Measurements from ENCODE around the gene CCN2. TPM values are rescaled to one million over a fixed set of nuclear protein-coding genes. Genes with fewer than 3 reads are reported as not detected.

CCN2 gene
- total RNA-seq, 1 donor from 2014 or later, result 118 TPM

GRCh38 chr6:131914967-131915751 is 36.0 kb downstream of the CCN2 start:
- H3K27ac ChIP-seq, result no peak overlapping the region
- intact Hi-C loops (cut with DNase I), result no loop called here
- H3K9me3 ChIP-seq, result no peaks in the 10 kb centered on the region
- no peak for DNase-seq (ENCODE audit: extremely low spot score in 2 of 2)
- H3K36me3 ChIP-seq, result no peaks in the 10 kb centered on the region
- no peaks in the 10 kb centered on the region for H3K27me3 ChIP-seq
- H3K4me3 ChIP-seq, result no peak overlapping the region
- TF ChIP-seq POLR2A (IDR thresholded peaks at IDR 0.05), result no peak
- no peak for TF ChIP-seq POLR2AphosphoS5 (IDR thresholded peaks at IDR 0.05; ENCODE audit: insufficient read depth in 1 of 2, low read depth in 1 of 2)
- TF ChIP-seq CTCF (IDR thresholded peaks at IDR 0.05), result peak; percentile 17 to 60 (median 59)
- H3K4me1 ChIP-seq, result no peaks in the 10 kb centered on the region

- no peak for DNase-seq (ENCODE audit: extremely low spot score in 2 of 2)
- no peaks in the 10 kb centered on the region for H3K27me3 ChIP-seq
- intact Hi-C loops (cut with DNase I), result no loop called here
- H3K9me3 ChIP-seq, result no peaks in the 10 kb centered on the region
- no peaks in the 10 kb centered on the region for H3K36me3 ChIP-seq
- no peak overlapping the region for H3K4me3 ChIP-seq
- no peaks in the 10 kb centered on the region for H3K4me1 ChIP-seq
- no peak overlapping the region for H3K27ac ChIP-seq
- TF ChIP-seq POLR2AphosphoS5 (IDR thresholded peaks at IDR 0.05; ENCODE audit: insufficient read depth in 1 of 2, low read depth in 1 of 2), result no peak
- TF ChIP-seq POLR2A (IDR thresholded peaks at IDR 0.05), result no peak
- no peak for TF ChIP-seq CTCF (IDR thresholded peaks at IDR 0.05)
Observed at GRCh38 chr6:131914234-131914633, 36.9 kb downstream of the CCN2 start.

GRCh38 chr6:131911951-131912350 is 39.2 kb downstream of the CCN2 start:
- no peaks in the 10 kb centered on the region for H3K4me1 ChIP-seq
- intact Hi-C loops (cut with DNase I), result no loop called here
- H3K36me3 ChIP-seq, result no peaks in the 10 kb centered on the region
- no peak overlapping the region for H3K27ac ChIP-seq
- H3K9me3 ChIP-seq, result no peaks in the 10 kb centered on the region
- H3K27me3 ChIP-seq, result no peaks in the 10 kb centered on the region
- no peak for DNase-seq (ENCODE audit: extremely low spot score in 2 of 2)
- no peak overlapping the region for H3K4me3 ChIP-seq
- TF ChIP-seq POLR2A (IDR thresholded peaks at IDR 0.05) (no peak), POLR2AphosphoS5 (IDR thresholded peaks at IDR 0.05; ENCODE audit: insufficient read depth in 1 of 2, low read depth in 1 of 2) (no peak), CTCF (IDR thresholded peaks at IDR 0.05) (no peak)

GRCh38 chr6:131910956-131911355 is 40.2 kb downstream of the CCN2 start:
- Histone ChIP-seq H3K27ac (no peak overlapping the region), H3K9me3 (no peaks in the 10 kb centered on the region), H3K27me3 (no peaks in the 10 kb centered on the region), H3K4me3 (no peak overlapping the region), H3K36me3 (no peaks in the 10 kb centered on the region), H3K4me1 (no peaks in the 10 kb centered on the region)
- DNase-seq (ENCODE audit: extremely low spot score in 2 of 2), result no peak
- TF ChIP-seq POLR2AphosphoS5 (IDR thresholded peaks at IDR 0.05; ENCODE audit: insufficient read depth in 1 of 2, low read depth in 1 of 2), result no peak
- no peak for TF ChIP-seq CTCF (IDR thresholded peaks at IDR 0.05)
- TF ChIP-seq POLR2A (IDR thresholded peaks at IDR 0.05), result no peak
- intact Hi-C loops (cut with DNase I), result no loop called here

- Histone ChIP-seq H3K27me3 (no peaks in the 10 kb centered on the region), H3K36me3 (no peaks in the 10 kb centered on the region), H3K9me3 (no peaks in the 10 kb centered on the region), H3K4me3 (no peak overlapping the region), H3K4me1 (no peaks in the 10 kb centered on the region), H3K27ac (no peak overlapping the region)
- no peak for DNase-seq (ENCODE audit: extremely low spot score in 2 of 2)
- no peak for TF ChIP-seq POLR2A (IDR thresholded peaks at IDR 0.05)
- no peak for TF ChIP-seq POLR2AphosphoS5 (IDR thresholded peaks at IDR 0.05; ENCODE audit: insufficient read depth in 1 of 2, low read depth in 1 of 2)
- TF ChIP-seq CTCF (IDR thresholded peaks at IDR 0.05), result no peak
- intact Hi-C loops (cut with DNase I), result no loop called here
Observed at GRCh38 chr6:131910219-131910589, 41.0 kb downstream of the CCN2 start.

Measured in vagina (tissue), 2 donors.